WTC11 (cell line): ENCODE measurements around the gene KRTCAP2. TPM values are rescaled to one million over a fixed set of nuclear protein-coding genes. Genes with fewer than 3 reads are reported as not detected.
A peak's percentile ranks its signal among the peaks of the same experiment; 100 is the strongest.
"Not testable (repeated sequence)": the region's sequence is repeated elsewhere in the genome, so short reads cannot be mapped to it uniquely, and the experiment has no call there.

Experiments used
- ATAC-seq: fragments of 200-7000 bp; cut with Tn5 transposase; 2 replicates; pipeline ENCODE4 v1.10.0; 2021; ENCODE audit warnings: mild to moderate bottlenecking, moderate library complexity
- CTCF ChIA-PET: fragments of 300-600 bp; sonication (Branson Sonifier 250); formaldehyde crosslinking; loops from one replicate; lab custom pipeline; 2021; ENCODE audit warnings: antibody characterized with exemption; lab: Charles Lee
- POLR2A ChIA-PET: fragments of 350-600 bp; sonication (Branson Sonifier 250); formaldehyde crosslinking; loops from one replicate; lab custom pipeline; 2021; ENCODE audit warnings: antibody characterized with exemption; lab: Charles Lee
- DNase-seq: peaks from one replicate; pipeline ENCODE4 v3.0.0; 2021; ENCODE audit warnings: low spot score
- H3K27ac Mint-ChIP-seq: 2 replicates; pipeline ENCODE4 v1.8.0; 2021; ENCODE audit warnings: mixed read lengths
- H3K27me3 Mint-ChIP-seq: 2 replicates; pipeline ENCODE4 v1.8.0; 2021; ENCODE audit warnings: low read depth, mild to moderate bottlenecking, moderate library complexity, mixed read lengths
- H3K36me3 Mint-ChIP-seq: 2 replicates; pipeline ENCODE4 v1.8.0; 2021; ENCODE audit warnings: mixed read lengths
- H3K4me1 Mint-ChIP-seq: 2 replicates; pipeline ENCODE4 v1.8.0; 2022; ENCODE audit warnings: mixed read lengths
- H3K4me3 Mint-ChIP-seq: 2 replicates; pipeline ENCODE4 v1.8.0; 2021; ENCODE audit warnings: mild to moderate bottlenecking, moderate library complexity, mixed read lengths
- H3K9me3 Mint-ChIP-seq: 2 replicates; pipeline ENCODE4 v1.8.0; 2021; ENCODE audit warnings: mixed read lengths
- CTCF ChIP-seq: fragments of 200-600 bp; IDR thresholded peaks from 2 replicates; pipeline ENCODE4 v1.8.0; 2022; ENCODE audit warnings: antibody characterized with exemption
- E2F5 ChIP-seq: sonication (generic); formaldehyde crosslinking; IDR thresholded peaks from 2 replicates; pipeline ENCODE4 v1.8.1; 2022; ENCODE audit warnings: mild to moderate bottlenecking, moderate library complexity, missing genetic modification reagents
- ESRRA ChIP-seq: sonication (generic); formaldehyde crosslinking; IDR thresholded peaks from 2 replicates; pipeline ENCODE4 v1.8.1; 2022; ENCODE audit warnings: mild to moderate bottlenecking, missing genetic modification reagents, borderline replicate concordance
- PRRX2 ChIP-seq: fragments of 250-450 bp; sonication (Bioruptor Pico); IDR thresholded peaks from 2 replicates; pipeline ENCODE4 v1.8.0; 2021; ENCODE audit warnings: mild to moderate bottlenecking
- RORB ChIP-seq: fragments of 250-450 bp; sonication (Bioruptor Pico); IDR thresholded peaks from 2 replicates; pipeline ENCODE4 v1.9.0; 2021; ENCODE audit warnings: mild to moderate bottlenecking
- SMAD3 ChIP-seq: sonication (generic); formaldehyde crosslinking; IDR thresholded peaks from 2 replicates; pipeline ENCODE4 v1.8.0; 2022; ENCODE audit warnings: missing genetic modification reagents, mild to moderate bottlenecking, borderline replicate concordance
- SP1 ChIP-seq: sonication (generic); formaldehyde crosslinking; conservative IDR thresholded peaks from 2 replicates; pipeline ENCODE4 v1.8.1; 2022; ENCODE audit warnings: missing genetic modification reagents
- TEAD4 ChIP-seq: sonication (generic); formaldehyde crosslinking; IDR thresholded peaks from 2 replicates; pipeline ENCODE4 v1.8.0; 2022; ENCODE audit warnings: mild to moderate bottlenecking, missing genetic modification reagents
- ZNF416 ChIP-seq: fragments of 250-450 bp; sonication (Bioruptor Pico); IDR thresholded peaks from 2 replicates; pipeline ENCODE4 v1.9.0; 2021; ENCODE audit warnings: mild to moderate bottlenecking, inconsistent platforms
- ZNF671 ChIP-seq: fragments of 250-450 bp; sonication (Bioruptor Pico); IDR thresholded peaks from 2 replicates; pipeline ENCODE4 v1.8.0; 2021; ENCODE audit warnings: mild to moderate bottlenecking
- total RNA-seq: library from RNA; stranded (reverse); gene quantifications from 3 replicates; pipeline ENCODE4 v1.2.3, GENCODE V29; 2021
- TF ChIP-seq, protein P1 (sequence below): sonication (generic); formaldehyde crosslinking; IDR thresholded peaks from 2 replicates; pipeline ENCODE4 v1.8.0; 2022; ENCODE audit warnings: mild to moderate bottlenecking, missing genetic modification reagents
- TF ChIP-seq, protein P2 (sequence below): fragments of 250-450 bp; sonication (Bioruptor Pico); conservative IDR thresholded peaks from 2 replicates; pipeline ENCODE4 v1.9.0; 2021; ENCODE audit warnings: mild to moderate bottlenecking
- TF ChIP-seq, protein P3 (sequence below): sonication (generic); formaldehyde crosslinking; IDR thresholded peaks from 2 replicates; pipeline ENCODE4 v1.8.0; 2022; ENCODE audit warnings: mild to moderate bottlenecking, missing genetic modification reagents
- TF ChIP-seq, protein P4 (sequence below): sonication (generic); formaldehyde crosslinking; IDR thresholded peaks from 2 replicates; pipeline ENCODE4 v1.8.1; 2022; ENCODE audit warnings: missing genetic modification reagents, borderline replicate concordance

KRTCAP2 gene
- total RNA-seq, 1 experiment from 2014 or later: 104 TPM

- TF ChIP-seq, protein P1, sequence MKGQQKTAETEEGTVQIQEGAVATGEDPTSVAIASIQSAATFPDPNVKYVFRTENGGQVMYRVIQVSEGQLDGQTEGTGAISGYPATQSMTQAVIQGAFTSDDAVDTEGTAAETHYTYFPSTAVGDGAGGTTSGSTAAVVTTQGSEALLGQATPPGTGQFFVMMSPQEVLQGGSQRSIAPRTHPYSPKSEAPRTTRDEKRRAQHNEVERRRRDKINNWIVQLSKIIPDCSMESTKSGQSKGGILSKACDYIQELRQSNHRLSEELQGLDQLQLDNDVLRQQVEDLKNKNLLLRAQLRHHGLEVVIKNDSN: peak; percentile 98
- TF ChIP-seq SMAD3 (CRISPR knock-in tag) (no peak), TEAD4 (no peak)
- TF ChIP-seq, all 79 proteins: peak for 2
These were observed 45.9 kb upstream of the KRTCAP2 start (continued) for GRCh38 chr1:155218854-155219591.

DNA sequence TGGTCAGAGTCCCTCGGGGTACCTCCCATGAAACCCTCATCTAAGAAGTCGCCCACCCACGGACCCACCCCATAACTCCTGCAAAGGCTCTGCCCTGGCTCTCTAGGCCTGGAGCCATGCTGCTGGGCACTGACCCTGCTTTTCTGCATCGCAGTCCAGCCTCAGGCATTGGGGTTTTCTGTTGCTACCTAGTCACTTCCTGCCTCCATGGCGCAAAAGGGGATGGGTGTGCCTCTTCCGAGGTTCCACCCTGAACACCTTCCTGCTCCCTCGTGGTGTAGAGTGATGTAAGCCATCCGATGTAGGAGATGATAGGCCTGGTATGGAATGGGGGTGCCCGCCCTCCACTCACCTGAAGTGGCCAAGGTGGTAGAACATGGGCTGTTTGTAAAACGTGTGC, 41.6 kb upstream of the KRTCAP2 start:
- H3K4me3 Mint-ChIP-seq, POLR2A ChIA-PET, DNase-seq, H3K27me3 Mint-ChIP-seq, CTCF ChIA-PET, H3K9me3 Mint-ChIP-seq, H3K36me3 Mint-ChIP-seq, ATAC-seq, H3K27ac Mint-ChIP-seq: not testable (repeated sequence)
- H3K4me1 Mint-ChIP-seq: peaks cover 10% of the 10 kb centered on the region

DNA sequence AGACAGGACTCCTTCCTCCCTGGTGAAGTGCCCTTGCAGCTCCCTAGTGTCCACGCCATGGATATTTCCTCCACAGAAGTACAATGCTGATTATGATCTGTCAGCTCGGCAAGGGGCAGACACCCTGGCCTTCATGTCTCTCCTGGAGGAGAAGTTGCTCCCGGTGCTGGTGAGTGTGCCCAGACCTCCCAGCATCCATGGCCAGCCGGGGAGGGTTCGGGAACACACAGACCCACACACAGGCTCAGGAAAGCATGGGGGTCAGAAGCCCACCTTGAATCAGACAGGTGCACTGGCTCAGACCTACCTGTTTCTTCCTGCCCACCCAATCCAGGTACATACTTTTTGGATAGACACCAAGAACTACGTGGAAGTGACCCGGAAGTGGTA, 38.9 kb upstream of the KRTCAP2 start:
- H3K4me3 Mint-ChIP-seq, CTCF ChIA-PET, H3K36me3 Mint-ChIP-seq, H3K27ac Mint-ChIP-seq, H3K9me3 Mint-ChIP-seq, H3K27me3 Mint-ChIP-seq, POLR2A ChIA-PET, ATAC-seq, DNase-seq: not testable (repeated sequence)
- H3K4me1 Mint-ChIP-seq: peaks cover 15% of the 10 kb centered on the region

- ATAC-seq, H3K36me3 Mint-ChIP-seq, H3K9me3 Mint-ChIP-seq, H3K27ac Mint-ChIP-seq, CTCF ChIA-PET, POLR2A ChIA-PET, H3K4me3 Mint-ChIP-seq, H3K27me3 Mint-ChIP-seq, DNase-seq: not testable (repeated sequence)
- H3K4me1 Mint-ChIP-seq: peaks cover 19% of the 10 kb centered on the region
These were observed 38.4 kb upstream of the KRTCAP2 start for GRCh38 chr1:155211381-155212050.

DNA sequence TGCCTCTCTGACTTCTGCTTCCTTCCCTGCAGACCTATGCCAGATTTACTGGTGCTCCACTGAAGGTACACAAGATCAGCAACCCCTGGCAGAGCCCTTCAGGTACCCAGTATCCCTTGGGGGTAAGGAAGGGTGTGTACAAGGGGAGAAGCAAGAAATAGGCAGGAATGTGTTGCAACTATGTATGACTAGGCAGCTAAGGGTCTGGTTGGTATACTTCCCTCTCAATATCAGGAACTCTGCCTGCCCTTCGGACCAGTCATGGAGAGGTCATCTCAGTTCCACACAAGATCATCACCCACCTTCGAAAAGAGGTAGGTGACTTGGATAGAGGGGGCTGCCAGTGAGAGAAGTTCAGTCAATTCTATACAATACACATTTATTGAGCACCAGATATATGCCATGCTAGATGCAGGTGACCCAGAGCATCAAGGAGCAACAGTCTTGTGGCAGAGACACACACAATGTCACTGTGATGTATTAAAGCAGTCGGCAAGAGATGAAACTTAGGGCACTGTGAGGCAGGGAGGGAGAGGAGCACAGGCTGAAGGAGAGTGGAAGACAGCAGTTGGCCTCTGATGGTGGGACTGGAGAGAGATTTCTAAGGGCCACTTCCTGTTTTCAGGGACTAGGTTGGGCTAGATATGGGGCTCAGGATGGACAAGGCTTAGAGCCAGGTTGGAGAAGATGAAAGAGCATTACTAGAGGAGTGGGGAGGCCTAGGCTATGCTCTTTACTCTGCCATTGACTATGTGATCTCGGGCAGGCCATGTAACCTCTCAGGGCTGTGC, 37.4 kb upstream of the KRTCAP2 start:
- CTCF ChIA-PET: interaction anchor here (0.6 kb wide), 1 partner anchor 157 kb away, joined by 7 read pairs; no protein-coding TSS in a partner anchor
- H3K27ac Mint-ChIP-seq: no peak overlapping the region
- POLR2A ChIA-PET: no interaction called here

More for the DNA sequence above, 37.4 kb upstream of the KRTCAP2 start:
- Mint-ChIP-seq H3K4me3 (peak overlapping the region; percentile 88), H3K9me3 (no peaks in the 10 kb centered on the region)
- ATAC-seq (no peak), DNase-seq (no peak)
- TF ChIP-seq ESRRA (CRISPR knock-in tag): no peak
- no peak for TF ChIP-seq SP1 (CRISPR knock-in tag)
- TF ChIP-seq PRRX2 (CRISPR knock-in tag): no peak
- TF ChIP-seq, protein P2, sequence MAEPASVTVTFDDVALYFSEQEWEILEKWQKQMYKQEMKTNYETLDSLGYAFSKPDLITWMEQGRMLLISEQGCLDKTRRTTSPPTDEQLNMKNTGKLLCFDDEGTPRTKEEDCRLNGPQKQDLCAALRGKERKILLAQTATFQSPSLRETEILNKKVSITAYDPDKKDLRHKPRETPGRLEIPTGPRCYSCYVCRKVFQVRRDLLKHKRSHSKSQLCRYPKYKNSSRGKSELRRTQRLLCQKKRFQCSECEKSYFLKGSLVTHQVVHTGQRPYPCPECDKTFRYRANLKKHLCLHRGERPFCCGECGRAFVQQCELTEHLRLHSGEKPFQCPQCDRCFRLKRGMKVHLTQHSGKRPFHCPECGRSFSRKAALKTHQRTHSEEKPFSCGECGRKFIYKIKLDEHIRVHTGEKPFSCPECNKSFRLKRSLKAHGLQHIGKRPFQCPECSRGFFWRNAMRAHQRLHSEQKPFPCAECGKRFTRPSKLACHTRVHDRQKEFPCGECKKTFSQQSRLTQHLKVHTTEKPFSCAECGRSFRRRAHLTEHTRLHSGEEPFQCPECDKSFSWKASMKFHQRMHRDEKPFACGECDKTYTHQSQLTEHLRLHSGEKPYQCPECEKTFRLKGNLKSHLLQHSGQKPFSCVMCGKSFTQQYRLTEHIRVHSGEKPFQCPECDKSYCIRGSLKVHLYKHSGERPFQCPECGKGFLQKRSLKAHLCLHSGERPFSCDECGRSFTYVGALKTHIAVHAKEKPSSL (CRISPR knock-in tag): no peak
- TF ChIP-seq, protein P3, sequence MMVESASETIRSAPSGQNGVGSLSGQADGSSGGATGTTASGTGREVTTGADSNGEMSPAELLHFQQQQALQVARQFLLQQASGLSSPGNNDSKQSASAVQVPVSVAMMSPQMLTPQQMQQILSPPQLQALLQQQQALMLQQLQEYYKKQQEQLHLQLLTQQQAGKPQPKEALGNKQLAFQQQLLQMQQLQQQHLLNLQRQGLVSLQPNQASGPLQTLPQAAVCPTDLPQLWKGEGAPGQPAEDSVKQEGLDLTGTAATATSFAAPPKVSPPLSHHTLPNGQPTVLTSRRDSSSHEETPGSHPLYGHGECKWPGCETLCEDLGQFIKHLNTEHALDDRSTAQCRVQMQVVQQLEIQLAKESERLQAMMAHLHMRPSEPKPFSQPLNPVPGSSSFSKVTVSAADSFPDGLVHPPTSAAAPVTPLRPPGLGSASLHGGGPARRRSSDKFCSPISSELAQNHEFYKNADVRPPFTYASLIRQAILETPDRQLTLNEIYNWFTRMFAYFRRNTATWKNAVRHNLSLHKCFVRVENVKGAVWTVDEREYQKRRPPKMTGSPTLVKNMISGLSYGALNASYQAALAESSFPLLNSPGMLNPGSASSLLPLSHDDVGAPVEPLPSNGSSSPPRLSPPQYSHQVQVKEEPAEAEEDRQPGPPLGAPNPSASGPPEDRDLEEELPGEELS (CRISPR knock-in tag): no peak
- TF ChIP-seq ZNF671 (CRISPR knock-in tag): no peak
- no peak for TF ChIP-seq CTCF
- TF ChIP-seq, protein P4, sequence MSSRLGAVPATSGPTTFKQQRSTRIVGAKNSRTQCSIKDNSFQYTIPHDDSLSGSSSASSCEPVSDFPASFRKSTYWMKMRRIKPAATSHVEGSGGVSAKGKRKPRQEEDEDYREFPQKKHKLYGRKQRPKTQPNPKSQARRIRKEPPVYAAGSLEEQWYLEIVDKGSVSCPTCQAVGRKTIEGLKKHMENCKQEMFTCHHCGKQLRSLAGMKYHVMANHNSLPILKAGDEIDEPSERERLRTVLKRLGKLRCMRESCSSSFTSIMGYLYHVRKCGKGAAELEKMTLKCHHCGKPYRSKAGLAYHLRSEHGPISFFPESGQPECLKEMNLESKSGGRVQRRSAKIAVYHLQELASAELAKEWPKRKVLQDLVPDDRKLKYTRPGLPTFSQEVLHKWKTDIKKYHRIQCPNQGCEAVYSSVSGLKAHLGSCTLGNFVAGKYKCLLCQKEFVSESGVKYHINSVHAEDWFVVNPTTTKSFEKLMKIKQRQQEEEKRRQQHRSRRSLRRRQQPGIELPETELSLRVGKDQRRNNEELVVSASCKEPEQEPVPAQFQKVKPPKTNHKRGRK (CRISPR knock-in tag): no peak
- no peak for TF ChIP-seq ZNF416
- no peak for TF ChIP-seq E2F5 (CRISPR knock-in tag)
- no peak for TF ChIP-seq RORB (CRISPR knock-in tag)
- TF ChIP-seq, all 79 proteins: peak for 0
- peaks cover 19% of the 10 kb centered on the region for H3K4me1 Mint-ChIP-seq
- H3K27me3 Mint-ChIP-seq: peaks cover 7% of the 10 kb centered on the region; the same call in 1 of the 2 replicates
- peaks cover 9% of the 10 kb centered on the region for H3K36me3 Mint-ChIP-seq
